K562 (cell line): ENCODE results near the gene MRPS5. TPM values are rescaled to one million over a fixed set of nuclear protein-coding genes. Genes with fewer than 3 reads are reported as not detected.

Experiments used
- ARID3B ChIP-seq: fragments of 250-450 bp; sonication (Bioruptor Pico); IDR thresholded peaks from 2 replicates; pipeline ENCODE4 v1.4.0; 2020; ENCODE audit warnings: borderline replicate concordance
- CTCFL ChIP-seq: IDR thresholded peaks from 2 replicates; pipeline ENCODE4 v1.6.1; 2011; ENCODE audit warnings: borderline replicate concordance, low read depth, mild to moderate bottlenecking, moderate library complexity, low read length; ENCODE audit not compliant: insufficient read depth, poor library complexity, severe bottlenecking
- HBP1 ChIP-seq: fragments of 450-650 bp; formaldehyde crosslinking; IDR thresholded peaks from 2 replicates; pipeline ENCODE4 v1.4.0; 2022; ENCODE audit warnings: missing genetic modification characterization
- KAT7 ChIP-seq: sonication (generic); formaldehyde crosslinking; IDR thresholded peaks from 2 replicates; pipeline ENCODE4 v1.8.0; 2022; ENCODE audit warnings: missing genetic modification reagents, mild to moderate bottlenecking, borderline replicate concordance
- POLR2G ChIP-seq: fragments of 200-400 bp; formaldehyde crosslinking; IDR thresholded peaks from 2 replicates; pipeline ENCODE4 v1.6.1; 2017; ENCODE audit warnings: low read depth, mild to moderate bottlenecking, antibody characterized with exemption, low read length, moderate library complexity
- RERE ChIP-seq: sonication (generic); formaldehyde crosslinking; IDR thresholded peaks from 2 replicates; pipeline ENCODE4 v1.8.0; 2023; ENCODE audit warnings: missing genetic modification reagents, mild to moderate bottlenecking, borderline replicate concordance
- RFX7 ChIP-seq: fragments of 250-450 bp; sonication (Bioruptor Pico); IDR thresholded peaks from 2 replicates; pipeline ENCODE4 v1.5.1; 2021; ENCODE audit warnings: mild to moderate bottlenecking
- ZNF445 ChIP-seq: fragments of 250-450 bp; sonication (Bioruptor Pico); IDR thresholded peaks from 2 replicates; pipeline ENCODE4 v1.4.0; 2020; ENCODE audit warnings: low read depth, mild to moderate bottlenecking, moderate library complexity
- ZNF644 ChIP-seq: fragments of 200-800 bp; sonication (Bioruptor generic); IDR thresholded peaks from 2 replicates; pipeline ENCODE4 v1.6.1; 2016; ENCODE audit warnings: low read depth, missing genetic modification characterization, missing compliant biosample characterization
- polyA plus RNA-seq, 8 experiments: library from polyadenylated mRNA; depleted of rRNA in 4 of 8; stranded (reverse) in 5 of 8; unstranded in 3 of 8; fragments of >200 nt; fragmentation: Nextera tagmentation in 2 of 8; fragmentation: Illumina TruSeq in 1 of 8; extraction: Ambion mirVana in 2 of 8; extraction: Trizol in 1 of 8; gene quantifications; 2 replicates each; pipeline versions ENCODE4 v1.2.1 to v1.2.3, GENCODE V29; 2011 to 2014; ENCODE audit warnings: inconsistent platforms in 1 of 8, missing spikeins in 1 of 8
- total RNA-seq, 7 experiments: library from RNA; depleted of rRNA in 6 of 7; stranded (reverse); fragments of >200 nt in 6 of 7; fragmentation: Illumina TruSeq in 2 of 7; extraction: Trizol in 2 of 7; gene quantifications; 2 replicates each; pipeline versions ENCODE4 v1.2.1 to v1.2.3, GENCODE V29; 2011 to 2021; ENCODE audit warnings: low replicate concordance in 1 of 7

MRPS5 gene
- total and polyA plus RNA-seq, 9 of the 15 experiments (the other 6 are each of a cell fraction or from before 2014, with no cell fraction given): 85.0 to 162 (median 118) TPM

GRCh38 chr2:95159690-95160449, 38.3 kb upstream of the MRPS5 start, which contains the start of gene ZNF514 (continued):
- TF ChIP-seq ZNF644 (tag): no peak
- peak; percentile 73 for TF ChIP-seq POLR2G
- no peak for TF ChIP-seq RFX7 (CRISPR knock-in tag)
- no peak for TF ChIP-seq ZNF445
- no peak for TF ChIP-seq HBP1
- TF ChIP-seq KAT7 (CRISPR knock-in tag): no peak
- no peak for TF ChIP-seq ARID3B
- no peak for TF ChIP-seq RERE (CRISPR knock-in tag)
- no peak for TF ChIP-seq CTCFL
